PFSK-1 (cell line): Measurements from ENCODE around the gene MRPL17.

Experiments
- FOXP2 ChIP-seq: optimal IDR thresholded peaks from 2 replicates; pipeline ENCODE3; 2011; ENCODE audit warnings: borderline replicate concordance, control low read depth, inconsistent platforms; ENCODE audit not compliant: insufficient read depth; ENCODE audit errors: extremely low read length, extremely low read depth
- POLR2AphosphoS5 ChIP-seq: IDR thresholded peaks from 2 replicates; pipeline ENCODE4 v1.6.1; 2012; ENCODE audit warnings: low read depth, mild to moderate bottlenecking, control low read depth, low read length, moderate library complexity
- REST ChIP-seq, 2 experiments: IDR thresholded peaks; 2 replicates each; pipeline versions ENCODE4 v1.6.1 to v1.8.0; 2011 to 2012; ENCODE audit warnings: low read depth in 2 of 2, low read length in 2 of 2, control low read depth in 1 of 2, inconsistent platforms in 1 of 2, mild to moderate bottlenecking in 1 of 2, moderate library complexity in 1 of 2; ENCODE audit not compliant: insufficient read depth in 1 of 2
- SIN3A ChIP-seq: IDR thresholded peaks from 2 replicates; pipeline ENCODE4 v1.6.1; 2012; ENCODE audit warnings: mild to moderate bottlenecking, low read length, moderate library complexity, borderline replicate concordance; ENCODE audit not compliant: insufficient read depth

- TF ChIP-seq REST (IDR thresholded peaks at IDR 0.05; ENCODE audit: insufficient read depth in 1 of 2, low read depth in 2 of 2, low read length in 2 of 2): no peak
- TF ChIP-seq FOXP2: no peak
- no peak for TF ChIP-seq SIN3A
- no peak for TF ChIP-seq POLR2AphosphoS5
These were observed 18.6 kb downstream of the MRPL17 start for GRCh38 chr11:6664551-6664950.
